ENCODE measurements around the gene SETD1B.
A peak's percentile ranks its signal among the peaks of the same experiment; 100 is the strongest.
"Not testable (repeated sequence)": the region's sequence is repeated elsewhere in the genome, so short reads cannot be mapped to it uniquely, and the experiment has no call there.

The SETD1B gene

DNA sequence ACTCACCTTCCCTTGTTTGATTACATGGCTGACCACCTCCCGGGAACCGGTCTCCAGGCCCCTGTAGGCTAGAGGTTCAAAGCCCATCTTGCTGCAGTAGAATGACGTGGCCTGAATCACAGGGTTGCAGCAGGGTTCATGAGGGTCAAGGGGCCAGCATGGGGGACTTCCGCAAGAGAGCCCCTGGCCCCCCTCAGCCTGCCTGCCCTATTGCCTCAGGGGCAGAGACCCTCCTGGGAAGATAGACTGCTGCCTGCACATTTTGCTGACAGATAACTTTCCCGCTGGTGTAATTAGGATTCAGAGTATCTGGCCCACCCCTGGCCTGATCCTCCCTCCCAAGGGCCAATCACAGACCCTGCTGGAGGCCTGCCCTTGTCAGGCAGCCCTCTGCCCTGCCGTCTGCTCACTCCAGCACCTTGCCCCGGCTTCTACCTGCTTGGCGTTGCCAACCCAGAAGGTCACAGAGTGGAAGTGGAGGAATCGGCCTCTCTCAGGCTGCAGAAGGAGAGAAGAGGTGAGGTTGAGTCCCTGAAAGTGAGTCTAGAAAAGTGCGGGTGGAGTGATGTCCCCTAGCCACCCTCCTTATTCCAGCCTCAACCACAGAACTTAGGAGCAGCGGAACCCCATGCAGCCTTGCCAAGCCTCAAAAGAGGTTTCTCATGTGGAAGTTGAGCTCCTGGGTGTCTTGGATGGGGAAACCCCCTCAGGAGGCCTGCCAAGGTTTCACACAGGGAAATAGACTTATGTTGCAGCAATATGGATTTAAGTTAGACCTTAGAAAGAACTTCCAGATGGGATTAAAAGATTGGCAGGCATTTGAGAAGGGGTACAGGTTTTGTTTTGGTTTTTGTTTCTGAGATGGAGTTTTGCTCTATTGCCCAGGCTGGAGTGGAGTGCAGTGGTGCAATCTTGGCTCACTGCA, 53.8 kb downstream of the SETD1B start:
- no peak for DNase-seq (ENCODE audit: low read depth)

DNA sequence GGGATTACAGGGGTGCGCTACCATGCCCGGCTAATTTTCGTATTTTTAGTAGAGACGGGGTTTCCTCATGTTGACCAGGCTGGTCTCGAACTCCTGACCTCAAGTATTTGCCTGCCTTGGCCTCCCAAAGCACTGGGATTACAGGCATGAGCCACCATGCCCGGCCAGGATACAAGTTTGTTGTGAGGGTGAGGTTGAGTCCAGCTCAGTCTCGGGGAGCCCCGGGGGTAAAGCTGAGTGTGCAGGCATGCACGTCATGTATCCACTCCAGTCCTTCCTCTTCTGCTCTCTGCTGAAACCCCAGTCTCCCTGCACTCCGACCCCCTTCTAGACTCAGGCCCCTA, 54.5 kb downstream of the SETD1B start:
- DNase-seq (ENCODE audit: low read depth), result no peak

- DNase-seq (ENCODE audit: low read depth), result no peak
Measured at GRCh38 chr12:121858662-121859572, 55.1 kb downstream of the SETD1B start, which contains the start of gene HPD. TSS of gene HPD (minus strand) at chr12:121858859. CDS start at chr12:121858823, 36 bp downstream.

- no peak for DNase-seq (ENCODE audit: low read depth)
Measured at GRCh38 chr12:121860257-121860656, 56.4 kb downstream of the SETD1B start.

DNA sequence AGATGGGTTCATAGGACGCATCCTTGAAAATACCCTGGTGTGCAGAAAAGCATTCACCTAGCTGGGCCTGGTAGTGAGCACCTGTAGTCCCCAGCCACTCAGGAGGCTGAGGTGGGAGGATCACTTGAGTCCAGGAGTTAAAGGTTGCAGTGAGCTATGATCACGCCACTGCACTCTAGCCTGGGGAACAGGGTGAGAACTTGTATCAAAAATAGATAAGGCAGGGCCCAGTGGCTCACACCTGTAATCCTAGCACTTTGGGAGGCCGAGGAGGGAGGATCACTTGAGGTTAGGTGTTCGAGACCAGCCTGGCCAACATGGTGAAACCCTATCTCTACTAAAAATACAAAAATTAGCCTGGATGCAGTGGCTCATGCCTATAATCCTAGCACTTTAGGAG, 56.9 kb downstream of the SETD1B start:
- not testable (repeated sequence) for DNase-seq (ENCODE audit: low read depth)

DNA sequence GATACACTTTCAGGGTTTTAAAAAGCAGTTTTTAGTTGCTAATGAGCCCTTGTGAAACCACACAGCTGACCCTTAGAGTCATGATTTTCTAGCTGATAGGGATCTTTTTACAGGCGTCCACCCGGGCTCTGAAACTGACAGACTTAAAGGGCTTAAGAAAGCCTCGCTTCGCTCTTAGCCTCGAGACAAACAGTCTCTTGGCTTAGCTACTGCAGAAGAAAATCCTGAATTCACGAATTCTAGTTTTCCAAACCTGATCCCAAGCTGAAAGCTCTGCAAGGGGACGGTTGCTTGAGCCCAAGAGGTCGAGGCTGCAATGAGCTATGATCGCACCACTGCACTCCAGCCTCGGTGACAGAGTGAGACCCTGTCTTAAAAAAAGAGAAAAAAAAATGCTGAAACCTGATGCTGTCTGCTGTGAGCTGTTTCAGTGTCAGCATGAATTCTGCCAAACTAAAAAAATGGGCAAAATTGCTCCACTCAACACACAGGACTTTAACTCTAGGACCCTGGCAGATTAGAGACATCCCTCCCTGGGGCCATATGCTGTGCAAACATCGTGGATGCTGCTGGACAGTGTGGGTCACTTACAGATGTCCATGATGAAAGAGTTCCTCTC, 57.9 kb downstream of the SETD1B start:
- DNase-seq (ENCODE audit: low read depth), result no peak

DNA sequence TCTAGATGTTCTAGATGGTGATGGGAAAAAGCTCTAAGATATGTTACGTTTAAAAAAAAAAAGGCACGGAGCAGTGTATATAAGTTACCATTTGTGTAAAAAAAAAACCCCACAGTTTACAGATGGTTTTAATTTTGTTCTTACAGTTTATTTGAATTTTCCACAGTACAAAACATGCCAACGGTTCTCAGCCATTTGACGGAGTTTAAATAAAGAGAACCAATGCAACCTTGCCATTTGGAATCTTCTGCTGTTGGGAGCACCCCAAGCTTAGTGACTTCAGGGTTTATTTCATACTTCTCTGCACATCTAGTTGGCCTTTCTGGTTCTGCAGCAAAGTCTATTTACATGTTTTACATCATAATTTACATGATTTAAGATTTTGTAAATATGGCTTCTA, 62.5 kb downstream of the SETD1B start:
- DNase-seq (ENCODE audit: low read depth), result no peak

DNA sequence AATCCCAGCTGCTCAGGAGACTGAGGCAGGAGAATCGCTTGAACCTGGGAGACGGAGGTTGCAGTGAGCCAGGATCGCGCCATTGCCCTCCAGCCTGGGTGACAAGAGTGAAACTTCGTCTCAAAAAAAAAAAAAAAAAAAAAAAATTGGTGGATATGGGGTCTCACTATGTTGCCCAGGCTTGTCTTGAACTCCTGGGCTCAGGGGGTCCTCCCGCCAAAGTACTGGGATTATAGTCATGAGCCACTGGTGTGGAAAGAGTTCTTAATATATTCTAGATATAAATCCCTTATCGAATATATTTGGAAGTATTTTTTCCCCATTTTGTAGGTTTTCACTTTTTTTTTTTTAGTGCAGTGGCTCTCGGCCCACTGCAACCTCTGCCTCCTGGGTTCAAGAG, 65.4 kb downstream of the SETD1B start:
- DNase-seq (ENCODE audit: low read depth), result not testable (repeated sequence)

- DNase-seq (ENCODE audit: low read depth), result no peak
Measured at GRCh38 chr12:121871467-121871866, 67.7 kb downstream of the SETD1B start.

- DNase-seq (ENCODE audit: low read depth), result peak; percentile 25
Measured at GRCh38 chr12:121872546-121873215, 68.9 kb downstream of the SETD1B start.

GRCh38 chr12:121873216-121873569, 69.4 kb downstream of the SETD1B start:
- no peak for DNase-seq (ENCODE audit: low read depth)

GRCh38 chr12:121874071-121874470, 70.3 kb downstream of the SETD1B start:
- no peak for DNase-seq (ENCODE audit: low read depth)

DNA sequence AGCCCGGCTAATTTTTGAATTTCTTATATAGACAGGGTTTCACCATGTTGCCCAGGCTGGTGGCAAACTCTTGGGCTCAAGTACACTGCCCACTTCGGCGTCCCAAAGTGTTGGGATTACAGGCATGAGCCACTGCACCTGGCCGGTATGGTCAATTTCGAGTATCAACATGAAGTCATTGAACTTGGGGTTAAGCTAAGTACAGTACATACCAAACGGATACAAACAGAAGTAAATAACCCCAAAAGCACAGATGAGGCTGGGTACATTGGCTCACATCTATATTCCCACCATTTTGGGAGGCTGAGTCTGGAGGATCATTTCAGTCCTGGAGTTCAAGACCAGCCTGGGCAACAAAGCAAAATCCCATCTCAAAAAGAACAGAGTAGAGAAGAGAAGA, 71.8 kb downstream of the SETD1B start:
- no peak for DNase-seq (ENCODE audit: low read depth)

GRCh38 chr12:121876080-121876447, 72.3 kb downstream of the SETD1B start:
- not testable (repeated sequence) for DNase-seq (ENCODE audit: low read depth)
